ENCODE measurements around the gene B3GALT6. TPM values are rescaled to one million over a fixed set of nuclear protein-coding genes. Genes with fewer than 3 reads are reported as not detected.

The B3GALT6 gene
- 10 to 100 TPM in 3 of 6 donors, 1 to 10 TPM in 3; 6.2 to 13.4 (median 9.0) TPM for total RNA-seq
- 1 to 10 TPM; 8.7 to 8.9 TPM for polyA plus RNA-seq

- Histone ChIP-seq H3K4me1 (peaks cover 0 to 22% (median 9%) of the 10 kb centered on the region in 3 donors), H3K36me3 (peaks cover 0 to 11% (median 2%) of the 10 kb centered on the region in 3 donors), H3K9me3 (no peaks in the 10 kb centered on the region), H3K4me3 (peak within 1 kb of the TSS; percentile 91 to 100 (median 98)), H3K27ac (peak within 1 kb of the TSS; percentile 64 to 82 (median 80)), H3K27me3 (no peaks in the 10 kb centered on the region)
- no peak for ATAC-seq
- no peak for FAIRE-seq
- WGBS, 2 donors = 9 to 13% methylated on average over 21 to 100 of the region's 100 CpGs
- no peak for TF ChIP-seq CTCF (IDR thresholded peaks at IDR 0.05)
- peak in 1 of 6 donors; percentile 46 for DNase-seq
- intact Hi-C loops (cut with DNase I) = no loop called here
Measured at GRCh38 chr1:1232208-1232795, at the start of gene B3GALT6. B3GALT6 (plus strand) TSS chr1:1232237; CDS start chr1:1232279, 42 bp downstream.

DNA sequence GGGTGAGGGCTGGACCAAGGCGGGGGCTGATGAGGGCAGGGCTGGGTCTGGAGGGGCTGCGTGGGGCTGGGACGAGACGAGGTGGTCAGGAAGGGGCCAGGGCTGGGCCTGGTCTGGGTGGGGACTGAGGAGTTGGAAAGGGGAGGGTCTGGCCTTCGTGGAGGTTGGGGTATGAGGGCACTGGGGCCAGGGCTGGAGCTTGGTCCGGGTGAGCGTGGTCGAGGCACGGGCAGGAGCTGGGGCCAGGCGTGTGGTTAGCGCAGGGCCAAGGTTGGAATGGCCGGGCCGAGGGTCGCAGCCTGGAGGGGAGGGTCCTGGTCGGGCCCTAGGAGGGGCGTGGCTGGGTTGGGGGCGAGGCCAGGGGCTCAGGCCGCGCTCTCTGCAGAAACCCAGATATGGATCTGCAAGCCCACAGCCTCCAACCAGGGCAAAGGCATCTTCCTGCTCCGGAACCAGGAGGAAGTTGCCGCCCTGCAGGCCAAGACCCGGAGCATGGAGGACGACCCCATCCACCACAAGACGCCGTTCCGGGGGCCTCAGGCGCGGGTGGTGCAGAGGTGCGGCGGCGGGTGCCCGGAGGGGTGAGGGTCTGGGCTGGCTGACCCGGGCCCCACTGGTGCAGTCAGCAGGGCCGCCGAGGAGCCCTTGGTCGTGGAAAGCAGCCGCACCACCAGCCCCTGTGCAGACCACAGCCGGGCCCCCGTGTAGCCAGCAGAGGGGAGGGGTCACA, 49.4 kb upstream of the B3GALT6 start:
- no peak for ATAC-seq
- Histone ChIP-seq H3K4me1 (no peaks in the 10 kb centered on the region), H3K9me3 (no peaks in the 10 kb centered on the region), H3K27me3 (no peaks in the 10 kb centered on the region), H3K36me3 (no peaks in the 10 kb centered on the region), H3K27ac (no peak overlapping the region), H3K4me3 (no peak overlapping the region)
- intact Hi-C loops (cut with DNase I) = no loop called here
- 85 to 86% methylated on average over 39 of the region's 39 CpGs for WGBS, 2 donors
- TF ChIP-seq CTCF (IDR thresholded peaks at IDR 0.05) = no peak
- peak in 3 of 6 donors; percentile 24 to 73 (median 57) for DNase-seq
- no peak for FAIRE-seq

DNA sequence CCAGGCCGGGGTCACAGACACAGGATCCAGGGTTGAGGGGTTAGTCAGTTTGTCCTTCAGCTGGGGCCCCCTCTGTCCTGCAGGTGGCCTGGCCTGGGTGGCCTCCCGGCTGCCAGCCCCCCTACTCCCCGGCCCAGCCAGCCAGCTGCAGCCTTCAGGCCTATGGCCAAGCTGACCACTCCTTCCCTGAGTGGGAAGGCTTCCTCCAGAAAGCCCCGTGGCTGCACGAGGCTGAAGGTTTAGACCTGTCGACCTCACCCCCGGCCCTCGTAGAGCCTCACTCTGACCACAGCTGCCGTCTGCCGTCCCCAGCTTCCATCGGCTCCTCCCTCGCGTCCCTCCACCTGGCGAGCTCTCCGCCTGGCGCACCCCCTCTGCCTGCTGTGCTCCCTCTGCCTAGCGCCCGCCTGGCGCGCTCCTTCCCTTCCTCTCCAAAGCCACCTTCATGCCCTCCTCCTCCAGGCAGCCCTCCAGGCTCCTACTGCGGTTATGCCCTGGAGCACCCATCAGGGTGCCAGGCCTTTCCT, 48.8 kb upstream of the B3GALT6 start:
- FAIRE-seq (no peak), ATAC-seq (no peak), DNase-seq (peak in 3 of 6 donors; percentile 22 to 72 (median 51))
- no peaks in the 10 kb centered on the region for H3K9me3 ChIP-seq
- no peaks in the 10 kb centered on the region for H3K36me3 ChIP-seq
- no peaks in the 10 kb centered on the region for H3K27me3 ChIP-seq
- H3K4me3 ChIP-seq = no peak overlapping the region
- WGBS, 2 donors = 90 to 95% methylated on average over 21 of the region's 21 CpGs
- H3K4me1 ChIP-seq = no peaks in the 10 kb centered on the region
- TF ChIP-seq CTCF (IDR thresholded peaks at IDR 0.05) = no peak
- H3K27ac ChIP-seq = no peak overlapping the region
- intact Hi-C loops (cut with DNase I) = no loop called here

- peak in 1 of 6 donors; percentile 49 for DNase-seq
- no peak for TF ChIP-seq CTCF (IDR thresholded peaks at IDR 0.05)
- ATAC-seq = no peak
- Histone ChIP-seq H3K36me3 (no peaks in the 10 kb centered on the region), H3K9me3 (no peaks in the 10 kb centered on the region), H3K4me1 (no peaks in the 10 kb centered on the region), H3K27me3 (no peaks in the 10 kb centered on the region), H3K4me3 (no peak overlapping the region), H3K27ac (no peak overlapping the region)
- intact Hi-C loops (cut with DNase I) = no loop called here
- FAIRE-seq = no peak
- 89 to 92% methylated on average over 30 to 32 of the region's 33 CpGs for WGBS, 2 donors
Measured at GRCh38 chr1:1183833-1184775, 47.9 kb upstream of the B3GALT6 start.

Measured in pancreas (tissue), 10 donors.